Activated gamma-delta T cell (primary cell): ENCODE results near the gene VENTX.

Experiments used
- DNase-seq: peaks from one replicate; lab custom pipeline; 2025; lab: John Stamatoyannopoulos, UW
- total RNA-seq, 2 donors: gene quantifications; one replicate each; lab custom pipeline; 2026; lab: John Stamatoyannopoulos, UW

VENTX gene
- total RNA-seq, result 0.17 to 0.20 reads per million in 2 donors

GRCh38 chr10:133237588-133238465 lies at the start of gene VENTX:
VENTX (plus strand) TSS chr10:133237855; CDS start chr10:133237915, 60 bp downstream.
- no peak for DNase-seq

- no peak for DNase-seq
Observed at GRCh38 chr10:133187906-133188681, 49.6 kb upstream of the VENTX start.

GRCh38 chr10:133189256-133189655 lies 48.4 kb upstream of the VENTX start:
- DNase-seq, result no peak

DNA sequence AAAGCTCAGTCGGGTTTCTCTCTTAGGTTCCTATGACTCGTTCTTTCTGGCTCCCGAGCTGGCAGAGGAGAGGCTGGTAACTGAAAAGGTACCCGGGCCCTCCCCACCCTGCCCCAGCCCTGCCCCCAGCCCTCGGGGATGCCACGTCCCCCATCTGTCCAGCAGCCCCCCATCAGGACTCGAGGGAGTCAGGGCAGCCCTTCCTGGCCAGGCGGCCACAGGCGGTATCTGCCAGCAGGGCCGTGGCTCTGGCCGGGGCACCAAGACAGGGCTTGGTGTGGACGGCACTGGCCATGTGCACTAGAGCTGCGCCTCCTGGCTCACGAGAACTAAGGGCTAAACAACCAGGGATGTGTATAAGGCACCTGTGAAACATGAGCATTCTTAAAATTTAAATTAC lies 47.9 kb upstream of the VENTX start:
- no peak for DNase-seq

DNA sequence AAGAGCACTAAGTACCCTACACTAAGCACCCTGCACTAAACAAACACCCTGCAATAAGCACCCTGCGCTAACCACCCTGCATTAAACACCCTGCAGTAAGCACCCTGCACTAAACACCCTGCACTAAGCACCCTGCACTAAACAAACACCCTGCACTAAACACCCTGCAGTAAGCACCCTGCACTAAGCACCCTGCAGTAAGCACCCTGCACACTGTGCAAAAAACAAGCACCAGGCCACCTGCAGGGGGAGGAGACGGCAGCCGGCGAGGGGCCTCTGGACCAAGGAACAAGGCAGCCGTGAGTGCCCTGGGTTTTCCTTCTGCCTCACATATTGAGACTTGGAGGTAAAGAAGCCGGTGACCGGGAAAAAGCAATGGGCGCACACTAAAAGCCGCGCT lies 47.4 kb upstream of the VENTX start:
- no peak for DNase-seq

DNA sequence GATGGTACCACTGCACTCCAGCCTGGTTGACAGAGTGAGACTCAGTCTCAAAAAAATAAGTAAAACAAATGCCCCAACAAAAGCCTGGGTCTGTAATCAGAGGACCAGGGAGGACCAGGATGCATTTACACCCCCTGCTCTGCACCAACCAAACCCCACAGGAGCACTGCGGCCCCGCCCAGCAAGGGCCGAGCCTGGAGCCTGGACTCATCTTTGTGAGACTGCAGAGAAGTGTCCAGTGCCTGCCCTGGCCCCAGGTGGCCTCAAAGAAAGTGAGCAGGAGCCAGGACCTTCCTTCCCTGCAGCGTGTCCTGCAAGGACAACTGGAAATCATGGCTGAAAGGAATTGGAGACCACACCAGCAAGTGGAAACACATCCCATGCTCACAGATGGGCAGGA lies 46.0 kb upstream of the VENTX start:
- DNase-seq, result no peak

- DNase-seq, result no peak
Observed at GRCh38 chr10:133194151-133194550, 43.5 kb upstream of the VENTX start.

DNA sequence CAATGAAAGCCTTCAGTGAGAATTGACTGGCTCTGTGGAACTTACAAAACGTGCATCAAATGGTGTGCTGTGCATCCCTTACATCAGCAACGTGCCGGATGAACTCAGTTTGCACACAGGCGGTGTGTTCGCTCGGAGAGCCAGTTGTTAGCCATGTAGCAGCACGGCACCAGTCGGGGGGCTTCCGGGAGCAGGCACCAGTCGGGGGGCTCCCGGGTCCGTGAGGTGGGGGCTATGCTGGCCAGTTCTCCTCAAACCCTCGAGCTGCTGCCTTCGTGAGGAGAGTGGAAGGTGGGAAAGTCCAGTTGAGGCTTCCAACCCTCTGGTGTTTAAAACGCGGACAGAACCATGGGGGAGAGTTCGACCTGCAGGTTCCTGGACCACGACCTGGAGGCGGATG lies 42.6 kb upstream of the VENTX start:
- DNase-seq, result no peak

DNA sequence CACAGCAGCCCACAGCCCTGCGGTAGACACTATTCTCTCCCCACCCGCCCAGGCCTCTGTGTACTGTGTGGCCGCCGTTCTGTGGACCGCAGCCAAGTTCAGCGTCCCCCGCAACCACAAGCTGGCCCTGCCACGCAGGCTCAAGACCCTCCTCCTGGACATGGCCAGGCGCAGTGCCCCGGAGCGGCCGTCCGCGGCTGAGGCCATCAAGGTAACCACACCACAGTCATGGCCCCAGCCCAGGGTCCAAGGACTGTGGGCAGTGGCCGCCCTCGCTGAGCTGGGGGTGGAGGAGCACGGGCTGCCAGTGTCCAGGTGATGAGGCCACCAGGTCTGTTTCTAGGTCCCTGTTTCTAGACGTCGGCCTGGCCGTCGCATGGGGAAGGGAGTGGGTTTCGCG lies 42.0 kb upstream of the VENTX start:
- DNase-seq, result no peak

DNA sequence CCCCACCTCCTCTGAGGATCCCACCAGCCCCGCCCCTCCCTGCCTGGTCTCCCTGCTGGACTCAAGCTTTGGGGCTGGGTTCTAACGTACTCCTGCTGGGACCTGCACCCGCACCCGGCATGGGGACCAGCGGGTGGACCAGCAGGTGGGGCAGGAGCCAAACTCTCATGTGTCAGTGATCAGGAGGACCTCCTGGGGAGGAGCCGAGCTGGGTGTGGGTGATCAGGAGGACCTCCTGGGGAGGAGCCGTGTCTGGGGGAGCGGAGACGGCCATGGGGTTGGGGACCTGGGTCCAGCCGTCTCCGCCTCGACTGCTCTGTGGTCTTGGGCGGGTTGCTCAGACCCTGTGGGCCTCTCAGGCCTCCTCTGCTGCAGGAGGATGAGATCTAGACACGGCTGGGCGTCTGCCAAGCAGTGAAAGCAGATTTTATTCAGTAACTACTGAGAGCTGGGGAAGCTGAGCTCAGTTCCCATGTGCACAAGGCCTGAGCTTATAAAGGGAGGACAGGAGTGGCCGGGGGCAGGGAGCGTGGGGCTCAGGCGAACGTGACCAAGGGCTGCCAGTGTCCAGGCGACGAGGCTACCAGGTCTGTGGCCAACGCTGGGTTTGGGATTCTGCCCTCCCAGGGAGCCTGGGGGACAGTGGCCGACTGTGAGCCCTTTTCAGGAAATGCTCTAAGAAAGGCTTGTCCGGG lies 41.3 kb upstream of the VENTX start:
- DNase-seq, result no peak

GRCh38 chr10:133196936-133197758 lies 40.5 kb upstream of the VENTX start:
- DNase-seq, result no peak

DNA sequence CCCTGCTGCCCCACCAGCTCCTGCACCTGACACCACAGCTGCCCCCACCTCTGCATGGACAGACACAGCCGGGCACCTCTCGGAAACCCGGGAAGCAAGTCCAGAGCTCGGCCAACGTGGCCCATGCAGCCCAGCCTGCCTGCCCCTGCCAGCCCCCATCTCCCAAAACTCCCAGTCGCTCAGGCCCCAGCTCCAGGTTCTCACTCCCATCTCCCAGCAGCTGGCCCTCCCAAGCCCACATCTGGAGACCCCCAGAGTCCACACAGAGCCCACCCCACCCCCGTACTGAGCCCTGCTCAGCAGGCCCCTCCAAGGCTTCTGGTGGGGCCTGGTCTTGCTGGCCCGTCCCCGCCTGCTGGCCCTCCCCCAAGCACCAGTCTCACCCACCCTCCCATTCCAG lies 39.9 kb upstream of the VENTX start:
- no peak for DNase-seq

- no peak for DNase-seq
Observed at GRCh38 chr10:133198206-133198605, 39.4 kb upstream of the VENTX start.

GRCh38 chr10:133198621-133199487 lies 38.8 kb upstream of the VENTX start:
- DNase-seq, result no peak

- DNase-seq, result no peak
Observed at GRCh38 chr10:133199488-133199885, 38.2 kb upstream of the VENTX start.

DNA sequence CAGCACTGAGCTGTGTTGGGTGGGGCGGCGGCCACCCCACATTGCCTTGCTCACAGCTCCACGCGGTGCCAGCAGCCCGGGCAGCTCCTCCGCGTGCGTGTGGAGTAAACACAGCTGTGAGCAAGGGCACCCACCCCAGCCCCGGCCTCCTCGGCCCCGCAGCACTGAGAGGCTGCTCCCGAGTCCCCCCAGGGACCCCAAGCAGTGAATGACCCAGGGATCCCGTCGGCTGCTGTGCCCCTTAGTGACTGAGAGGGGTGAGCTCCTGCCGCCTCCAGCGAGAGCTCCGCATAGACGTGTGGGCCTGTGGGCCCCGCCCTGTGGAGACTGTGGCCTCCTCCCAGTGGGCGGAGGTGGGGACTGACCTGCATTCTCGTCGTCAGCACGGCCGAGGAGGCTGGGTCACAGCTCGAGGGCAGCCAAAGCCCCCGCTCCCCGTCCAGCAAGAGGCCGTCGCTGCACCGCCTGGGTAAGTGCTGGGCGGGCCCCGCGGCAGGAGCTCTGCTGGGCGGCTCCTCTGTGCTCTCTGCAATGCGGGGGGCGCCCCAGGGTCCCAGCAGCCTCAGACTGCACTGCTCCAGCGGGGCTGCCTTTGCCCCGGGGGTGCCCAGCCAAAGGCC lies 37.6 kb upstream of the VENTX start:
- DNase-seq, result no peak

DNA sequence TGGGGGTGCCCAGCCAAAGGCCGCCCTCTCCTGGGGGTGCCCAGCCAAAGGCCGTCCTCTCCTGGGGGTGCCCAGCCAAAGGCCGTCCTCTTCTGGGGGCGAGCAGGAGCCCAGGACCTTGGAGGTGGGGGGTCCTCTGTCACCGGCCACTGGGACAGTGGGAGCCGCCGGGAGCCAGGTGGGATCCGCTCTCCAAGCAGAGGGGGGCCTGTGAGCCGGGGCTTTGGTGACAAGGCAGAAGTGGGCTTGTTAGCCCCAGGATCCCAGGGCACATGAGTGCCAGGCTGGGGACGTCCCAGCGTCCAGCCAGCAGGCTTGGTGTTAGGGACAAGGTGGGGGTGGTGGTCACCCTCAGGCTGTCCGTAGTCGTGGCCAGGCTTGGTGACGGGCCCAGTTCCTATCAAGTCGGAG lies 37.0 kb upstream of the VENTX start:
- DNase-seq, result no peak

GRCh38 chr10:133201151-133201947 lies 36.3 kb upstream of the VENTX start:
- no peak for DNase-seq
